GM12892 (cell line): ENCODE data around the gene POLD3.

Experiments used
- DNase-seq: peaks from one replicate; pipeline ENCODE4 v3.0.0; 2011; ENCODE audit not compliant: insufficient read length
- FAIRE-seq: peaks from 2 replicates; lab custom pipeline; 2011; peaks lifted over from hg19 to GRCh38; lab: Jason Lieb, UNC
- POLR2A ChIP-seq: IDR thresholded peaks from 2 replicates; pipeline ENCODE4 v1.6.1; 2011; ENCODE audit warnings: low read depth, low read length, control low read depth
- POLR2AphosphoS5 ChIP-seq: IDR thresholded peaks from 2 replicates; pipeline ENCODE4 v1.6.1; 2011; ENCODE audit warnings: low read depth, low read length, control low read depth
- TAF1 ChIP-seq: IDR thresholded peaks from 2 replicates; pipeline ENCODE4 v1.6.1; 2011; ENCODE audit warnings: low read depth, mild to moderate bottlenecking, control low read depth, low read length, borderline replicate concordance

The POLD3 gene

DNA sequence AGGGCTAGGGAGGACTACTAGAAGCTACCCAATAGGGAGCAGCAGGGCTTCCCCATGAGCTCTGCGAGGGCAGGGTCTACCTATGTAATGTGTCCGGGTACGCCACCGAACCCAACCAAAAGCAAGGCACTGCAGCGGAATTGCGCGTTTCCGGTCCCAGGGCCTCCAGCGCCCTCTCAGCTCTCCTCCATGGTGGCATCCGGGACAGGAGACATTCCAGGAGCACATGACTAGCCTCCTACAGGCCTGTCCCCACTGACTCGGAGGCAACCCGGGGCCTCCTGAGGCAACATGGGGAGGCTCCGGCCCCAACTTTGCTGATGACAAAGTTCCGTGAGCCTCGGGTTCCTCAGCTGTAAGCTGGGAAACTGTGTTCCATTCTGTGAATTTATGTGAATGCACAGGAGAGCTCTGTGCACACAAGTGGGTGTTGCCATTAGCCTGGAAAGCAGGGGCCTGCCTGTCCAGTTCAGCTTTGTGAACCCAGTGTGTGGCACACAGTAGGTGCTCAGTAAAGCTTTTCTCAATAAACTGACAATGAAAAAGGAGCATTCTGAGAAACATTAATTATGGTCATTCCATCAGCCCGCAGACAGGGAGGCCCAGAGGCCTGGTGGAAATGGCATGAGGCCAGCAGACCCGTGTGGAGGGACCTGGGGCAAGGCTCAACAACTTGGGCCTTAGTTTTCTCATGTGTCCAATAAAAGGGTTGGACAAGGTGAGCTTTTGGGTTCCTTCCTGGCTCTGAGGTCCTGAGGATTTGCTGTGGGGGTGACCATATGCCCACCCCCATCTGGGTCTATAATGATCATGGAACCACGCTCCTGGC is 88.5 kb downstream of the POLD3 start:
- TF ChIP-seq POLR2A (no peak), TAF1 (no peak), POLR2AphosphoS5 (no peak)
- DNase-seq (no peak), FAIRE-seq (no peak)

GRCh38 chr11:74681686-74682651 is 89.6 kb downstream of the POLD3 start:
- no peak for FAIRE-seq
- no peak for DNase-seq
- TF ChIP-seq TAF1 (no peak), POLR2AphosphoS5 (no peak), POLR2A (no peak)

GRCh38 chr11:74682731-74683278 is 90.4 kb downstream of the POLD3 start:
- no peak for FAIRE-seq
- no peak for TF ChIP-seq POLR2A
- no peak for TF ChIP-seq TAF1
- no peak for TF ChIP-seq POLR2AphosphoS5
- DNase-seq: no peak

- DNase-seq (no peak), FAIRE-seq (no peak)
- TF ChIP-seq TAF1 (no peak), POLR2AphosphoS5 (no peak), POLR2A (no peak)
Measured at GRCh38 chr11:74683279-74683871, 91.0 kb downstream of the POLD3 start.

DNA sequence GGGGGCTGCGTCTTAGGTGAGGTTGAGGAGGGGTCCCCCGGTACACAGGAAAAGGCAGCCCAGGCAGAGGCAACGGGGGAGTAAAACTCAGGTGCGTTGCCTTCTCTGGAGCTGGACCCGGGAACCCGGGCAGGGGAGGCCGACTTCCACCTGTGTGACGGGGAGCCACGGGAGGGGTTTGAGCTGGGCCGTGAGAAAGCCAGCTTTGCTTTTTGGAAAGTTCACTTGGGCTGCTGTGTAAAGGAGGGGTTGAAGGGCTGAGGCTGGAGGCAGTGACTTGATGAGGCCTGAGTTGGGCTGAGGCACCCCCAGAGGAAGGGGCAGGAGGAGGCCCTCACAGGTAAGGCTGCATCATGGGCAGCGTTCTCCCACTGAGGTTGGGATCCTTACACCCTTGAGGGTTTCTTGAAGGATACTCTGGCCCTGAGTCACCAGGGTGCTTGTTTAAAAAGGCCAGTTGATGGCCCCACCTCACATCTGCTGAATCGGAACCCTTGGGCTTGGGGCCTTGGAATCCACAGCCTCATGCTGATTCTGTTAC is 91.6 kb downstream of the POLD3 start:
- DNase-seq: no peak
- TF ChIP-seq POLR2AphosphoS5 (no peak), TAF1 (no peak), POLR2A (no peak)
- no peak for FAIRE-seq

DNA sequence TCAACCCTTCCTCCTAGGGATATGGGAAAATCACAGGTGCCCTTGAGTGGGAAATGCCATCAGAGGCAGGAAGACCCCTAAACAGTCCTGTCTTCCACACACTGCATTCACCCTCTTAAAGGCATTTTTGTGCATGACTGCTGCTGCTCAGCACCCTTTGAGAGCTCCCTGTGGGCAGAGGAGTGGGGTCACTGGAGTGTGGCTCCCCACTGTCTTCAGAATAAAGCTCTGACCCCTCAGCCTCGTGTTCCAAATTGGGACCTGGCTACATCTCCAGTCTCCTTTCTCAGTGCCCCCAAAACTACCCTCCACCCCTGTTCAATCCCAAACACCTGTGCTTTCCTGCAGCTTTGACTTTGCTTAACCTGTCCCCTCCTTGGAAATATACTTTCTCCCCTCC is 92.3 kb downstream of the POLD3 start:
- DNase-seq: no peak
- TF ChIP-seq TAF1 (no peak), POLR2A (no peak), POLR2AphosphoS5 (no peak)
- FAIRE-seq: peak; percentile 5

- TF ChIP-seq TAF1: no peak
- TF ChIP-seq POLR2AphosphoS5: no peak
- no peak for TF ChIP-seq POLR2A
- FAIRE-seq (no peak), DNase-seq (no peak)
Measured at GRCh38 chr11:74685338-74685737, 93.0 kb downstream of the POLD3 start.

DNA sequence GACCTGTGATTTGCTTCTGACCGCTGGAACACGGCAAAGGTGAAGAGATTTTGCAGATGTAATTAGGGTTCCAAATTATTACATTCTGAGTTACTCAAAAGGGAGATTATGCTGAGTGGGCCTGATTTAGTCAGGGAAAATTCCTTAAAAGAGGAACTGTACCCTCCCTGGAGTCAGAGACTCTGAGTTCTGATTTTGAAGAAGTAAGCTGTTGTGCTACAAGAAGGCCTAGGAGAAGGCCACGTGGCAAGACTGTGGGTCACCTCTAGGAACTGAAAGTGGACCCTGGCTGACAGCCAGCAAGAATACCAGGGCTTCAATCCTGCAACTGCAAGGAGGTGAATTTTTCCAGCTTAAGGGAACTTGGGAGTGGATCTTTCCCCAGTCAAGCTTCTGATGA is 93.5 kb downstream of the POLD3 start:
- DNase-seq: no peak
- TF ChIP-seq TAF1: no peak
- no peak for TF ChIP-seq POLR2AphosphoS5
- no peak for TF ChIP-seq POLR2A
- no peak for FAIRE-seq

DNA sequence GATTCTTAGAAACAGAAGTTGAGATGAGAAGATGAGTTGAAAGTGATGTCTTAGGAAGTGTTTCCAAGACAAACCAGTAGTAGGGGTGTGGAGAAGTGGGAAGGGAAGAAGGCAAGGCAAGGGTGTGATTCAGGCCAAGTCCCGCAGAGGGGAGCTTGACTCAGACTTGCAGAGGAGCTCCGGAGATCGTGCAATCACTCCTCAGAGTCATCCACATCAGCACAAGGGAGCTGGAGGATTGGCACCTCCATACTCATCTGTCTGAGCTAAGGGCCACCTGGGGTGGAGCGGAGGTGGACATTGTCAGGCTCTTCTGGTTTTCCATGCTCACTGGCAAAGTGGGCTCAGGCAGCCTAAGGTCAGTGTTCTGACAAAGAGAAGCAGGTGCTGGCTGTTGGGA is 94.4 kb downstream of the POLD3 start:
- DNase-seq (no peak), FAIRE-seq (no peak)
- no peak for TF ChIP-seq TAF1
- TF ChIP-seq POLR2A: no peak
- no peak for TF ChIP-seq POLR2AphosphoS5

GRCh38 chr11:74687237-74688023 is 95.0 kb downstream of the POLD3 start:
- FAIRE-seq (no peak), DNase-seq (no peak)
- TF ChIP-seq POLR2A: no peak
- no peak for TF ChIP-seq POLR2AphosphoS5
- TF ChIP-seq TAF1: no peak
